Measurements from ENCODE around the gene RGL1.

Gene RGL1

GRCh38 chr1:183824291-183824690, 19.4 kb downstream of the RGL1 start:
- no peak for DNase-seq

DNA sequence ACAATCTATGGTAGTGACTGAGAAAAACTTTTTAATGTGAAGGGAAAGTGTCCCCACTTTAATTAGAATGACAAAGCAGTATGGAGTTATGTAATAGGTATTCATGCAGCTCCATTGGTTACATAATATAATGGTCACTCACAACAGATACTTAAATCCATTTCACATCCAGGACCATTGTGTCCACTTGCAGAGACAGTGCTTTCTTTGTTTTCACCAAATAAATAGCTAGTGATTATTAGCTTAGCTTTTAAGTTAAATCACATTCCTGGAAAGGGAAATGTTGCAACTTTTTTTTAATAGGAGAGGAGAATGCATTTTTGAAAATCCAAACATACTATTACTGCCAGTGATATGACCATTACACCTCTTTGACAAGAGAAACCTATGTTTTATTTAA, 22.9 kb downstream of the RGL1 start:
- no peak for DNase-seq

DNA sequence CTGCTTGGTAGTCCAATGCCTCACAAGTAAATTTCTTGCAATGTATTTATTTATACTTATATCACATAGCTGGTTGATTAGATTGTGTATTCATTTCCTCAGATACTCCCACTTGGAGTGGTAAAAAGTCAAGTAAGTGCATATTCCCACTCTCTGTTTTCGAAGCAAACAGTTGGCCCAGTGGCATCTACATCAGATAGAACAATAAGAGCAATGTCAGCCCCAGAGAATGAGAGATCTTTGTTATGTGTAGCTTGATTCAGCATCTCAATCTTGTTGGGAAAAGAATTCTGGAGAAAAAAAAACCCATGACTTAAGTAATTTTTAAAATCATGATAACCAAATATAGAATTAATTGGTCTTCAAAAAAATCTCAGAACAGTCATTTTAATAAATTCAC, 25.5 kb downstream of the RGL1 start:
- DNase-seq, result no peak

DNA sequence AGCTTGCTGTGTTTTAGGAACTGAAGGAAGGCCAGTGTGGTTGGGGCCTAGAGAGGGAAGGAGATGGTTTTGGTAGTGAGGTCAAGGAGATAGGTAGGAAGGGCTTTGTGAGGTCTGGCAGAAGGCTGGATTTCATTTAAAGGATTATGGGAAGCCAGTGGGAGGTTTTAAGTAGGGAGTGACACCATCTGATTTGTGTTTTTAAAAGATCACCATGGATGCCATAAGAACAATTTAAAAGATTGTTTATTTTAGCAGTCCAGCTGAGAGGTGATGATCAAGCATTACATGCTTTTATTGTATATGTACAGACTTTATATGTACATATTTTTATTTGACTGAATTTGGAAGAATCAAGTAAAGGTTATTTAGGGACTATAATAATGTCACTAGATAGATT, 26.4 kb downstream of the RGL1 start:
- DNase-seq, result no peak

- no peak for DNase-seq
Observed at GRCh38 chr1:183832459-183832858, 27.5 kb downstream of the RGL1 start.

DNA sequence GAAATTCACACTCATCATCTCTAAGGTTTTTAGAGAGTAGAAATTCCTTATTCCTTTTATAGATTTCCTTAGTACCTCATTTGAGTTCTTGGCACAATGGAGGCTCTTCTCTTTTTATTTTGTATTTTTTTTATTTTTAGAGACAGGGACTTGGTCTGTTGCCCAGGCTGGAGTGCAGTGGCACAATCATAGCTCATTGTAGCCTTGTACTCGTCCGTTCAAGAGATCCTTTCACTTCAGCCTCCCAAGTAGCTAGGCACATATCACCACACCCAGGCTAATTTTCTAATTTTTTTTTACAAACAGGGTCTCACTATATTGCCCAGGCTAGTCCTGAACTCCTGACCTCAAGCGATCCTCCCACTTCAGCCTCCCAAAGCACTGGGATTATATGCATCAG, 29.6 kb downstream of the RGL1 start:
- DNase-seq, result no peak

- no peak for DNase-seq
Observed at GRCh38 chr1:183836598-183836997, 31.7 kb downstream of the RGL1 start.

GRCh38 chr1:183837062-183837461, 32.1 kb downstream of the RGL1 start:
- peak; percentile 81 for DNase-seq

- no peak for DNase-seq
Observed at GRCh38 chr1:183838221-183838620, 33.3 kb downstream of the RGL1 start.

DNA sequence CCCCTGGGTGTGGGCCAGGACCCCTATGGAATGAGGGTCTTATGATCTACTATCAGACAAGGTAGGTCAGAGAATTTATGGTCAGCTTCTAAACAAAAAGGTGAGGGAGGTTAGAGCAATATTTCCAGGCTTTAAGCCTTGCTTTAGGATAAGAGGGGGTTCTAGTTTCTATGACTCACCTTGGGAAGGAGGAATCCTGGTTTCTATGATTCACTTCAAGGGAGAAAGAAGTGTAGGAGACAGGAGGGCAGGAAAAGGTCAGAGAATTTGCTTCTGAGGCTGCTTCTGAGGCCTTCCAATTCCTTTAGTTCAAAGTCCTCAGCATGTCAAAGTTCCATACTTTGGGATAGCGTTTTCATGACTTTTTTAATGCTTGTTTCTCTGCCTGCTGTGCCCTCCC, 35.2 kb downstream of the RGL1 start:
- no peak for DNase-seq

GRCh38 chr1:183841550-183841949, 36.6 kb downstream of the RGL1 start:
- DNase-seq, result no peak

- DNase-seq, result no peak
Observed at GRCh38 chr1:183841950-183842794, 37.3 kb downstream of the RGL1 start.

GRCh38 chr1:183842795-183843144, 37.9 kb downstream of the RGL1 start:
- no peak for DNase-seq

GRCh38 chr1:183844806-183845205, 39.9 kb downstream of the RGL1 start:
- no peak for DNase-seq

GRCh38 chr1:183845681-183846080, 40.8 kb downstream of the RGL1 start:
- DNase-seq, result no peak

- DNase-seq, result no peak
Observed at GRCh38 chr1:183847641-183848040, 42.7 kb downstream of the RGL1 start.

DNA sequence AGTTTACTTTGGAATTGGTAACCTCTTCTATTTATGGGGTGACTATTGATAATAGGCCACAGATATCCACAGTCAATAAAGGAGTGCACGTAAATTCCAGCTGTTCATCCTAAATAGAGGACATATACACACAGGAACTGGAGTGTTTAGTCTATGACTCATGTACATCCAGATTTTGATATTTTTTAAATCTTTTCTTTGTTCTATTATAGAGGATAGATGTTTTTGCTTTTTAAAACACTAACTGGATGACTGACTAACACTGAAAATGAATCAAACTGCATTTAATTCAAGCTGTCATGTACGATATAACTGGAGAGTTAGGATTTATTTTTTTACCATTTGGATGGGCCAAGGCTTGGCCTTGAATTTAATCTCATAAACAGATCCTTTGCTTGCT, 45.9 kb downstream of the RGL1 start:
- DNase-seq, result no peak

DNA sequence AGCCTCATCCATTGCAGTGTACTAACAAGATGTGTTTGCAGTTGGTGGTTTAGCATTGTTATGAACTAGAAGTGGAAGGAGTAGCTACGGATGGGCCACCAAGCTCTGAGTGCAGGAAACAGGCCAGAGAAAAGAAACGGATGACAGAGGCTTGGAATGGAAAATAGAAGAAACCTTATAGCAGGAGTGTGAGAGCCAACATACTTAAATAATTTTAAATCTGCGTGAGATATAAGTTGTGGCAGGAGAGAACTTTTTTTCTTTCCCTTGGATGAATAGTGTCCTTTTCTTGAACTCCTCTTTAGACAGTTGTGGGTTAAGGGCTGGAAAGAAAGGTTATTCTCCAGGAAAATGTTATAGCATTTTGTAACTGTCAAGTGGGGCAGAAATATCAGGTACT, 54.2 kb downstream of the RGL1 start:
- no peak for DNase-seq

DNA sequence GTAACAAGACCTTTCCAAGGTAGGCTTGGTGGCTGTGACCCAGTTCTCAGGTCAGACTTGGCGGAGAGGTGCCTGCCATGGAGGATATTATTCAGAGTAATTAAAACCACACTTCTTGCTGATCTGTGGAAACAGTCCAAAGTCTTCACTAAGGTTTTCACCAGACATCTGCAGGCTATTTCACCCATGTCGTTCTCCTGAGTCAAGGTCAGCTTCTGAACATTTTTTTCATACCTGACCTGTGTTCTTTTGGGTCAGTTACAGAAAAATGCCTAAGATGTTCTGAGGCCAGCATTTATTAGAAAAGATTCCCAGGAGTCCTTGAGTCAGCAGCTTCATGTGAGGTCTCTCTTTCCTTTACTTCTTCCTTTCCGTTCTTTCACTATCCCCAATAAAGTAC, 54.9 kb downstream of the RGL1 start:
- DNase-seq, result no peak

- DNase-seq, result no peak
Observed at GRCh38 chr1:183862967-183863366, 58.0 kb downstream of the RGL1 start.

GRCh38 chr1:183863852-183864251, 58.9 kb downstream of the RGL1 start:
- no peak for DNase-seq

GRCh38 chr1:183864611-183865010, 59.7 kb downstream of the RGL1 start:
- DNase-seq, result no peak

- DNase-seq, result no peak
Observed at GRCh38 chr1:183869230-183869629, 64.3 kb downstream of the RGL1 start.

GRCh38 chr1:183869664-183870063, 64.7 kb downstream of the RGL1 start:
- DNase-seq, result no peak

- DNase-seq, result no peak
Observed at GRCh38 chr1:183870351-183871077, 65.6 kb downstream of the RGL1 start.

Measured in NCI-H146 (cell line).